GM19351 (cell line): Measurements from ENCODE around the gene PLCB3.

ENCODE experiments used
- ATAC-seq: cut with Tn5 transposase; IDR thresholded peaks from one replicate; pipeline ENCODE4 v1.9.1; 2021; ENCODE audit warnings: mild to moderate bottlenecking, moderate library complexity; ENCODE audit not compliant: unreplicated experiment

Gene PLCB3

GRCh38 chr11:64317961-64318765, 66.8 kb downstream of the PLCB3 start, which contains the start of gene PRDX5:
TSS of gene PRDX5 (plus strand) at chr11:64318121. CDS start at chr11:64318216, 95 bp downstream.
- peak; percentile 77 for ATAC-seq
